ENCODE measurements around the gene TMC7. TPM values are rescaled to one million over a fixed set of nuclear protein-coding genes. Genes with fewer than 3 reads are reported as not detected.

Gene TMC7
- total and polyA plus RNA-seq, 2 of the 13 experiments (the other 11 are each of a cell fraction or from before 2014, with no cell fraction given) = 1.2 to 5.1 TPM

GRCh38 chr16:19092653-19093410, 109.1 kb downstream of the TMC7 start (continued):
- TF ChIP-seq RAD51 (IDR thresholded peaks at IDR 0.05; ENCODE audit: borderline replicate concordance) = peak; percentile 21; the same call in 1 of the 2 replicates
- TF ChIP-seq ZSCAN30 (CRISPR knock-in tag; IDR thresholded peaks at IDR 0.05) = 0 out of 2 replicates have a peak, but pooled peaks have one; percentile 13
- peak; percentile 56 for TF ChIP-seq HNRNPK (IDR thresholded peaks at IDR 0.05; ENCODE audit: low read depth, low read length, poor library complexity, severe bottlenecking)
- peak; percentile 72; the same call in 1 of the 2 replicates for TF ChIP-seq ARNT (IDR thresholded peaks at IDR 0.05)
- TF ChIP-seq ZNF740 (CRISPR knock-in tag; IDR thresholded peaks at IDR 0.05) = no peak
- TF ChIP-seq U2AF2 (IDR thresholded peaks at IDR 0.05; ENCODE audit: low read depth, low read length) = 0 out of 2 replicates have a peak, but pooled peaks have one; percentile 71
- TF ChIP-seq FOXP1 (IDR thresholded peaks at IDR 0.05) = peak; percentile 52; the same call in 1 of the 2 replicates
- TF ChIP-seq FOXP1 (CRISPR knock-in tag; IDR thresholded peaks at IDR 0.05) = no peak
- 0 out of 2 replicates have a peak, but pooled peaks have one; percentile 1 for TF ChIP-seq TARDBP (CRISPR knock-in tag; IDR thresholded peaks at IDR 0.05)
- no peak for TF ChIP-seq PRDM15 (CRISPR knock-in tag; IDR thresholded peaks at IDR 0.05)
- 0 out of 2 replicates have a peak, but pooled peaks have one; percentile 34 for TF ChIP-seq ZNF512B (CRISPR knock-in tag; IDR thresholded peaks at IDR 0.05; ENCODE audit: borderline replicate concordance)
